ENCODE results near the gene CACNA2D1. TPM values are rescaled to one million over a fixed set of nuclear protein-coding genes. Genes with fewer than 3 reads are reported as not detected.

CACNA2D1 gene
- total RNA-seq, 3 donors from 2014 or later (not counting 1 experiment from before 2014, with no cell fraction given): not detected

GRCh38 chr7:82249979-82250378 lies 193.6 kb downstream of the CACNA2D1 start:
- Mint-ChIP-seq H3K36me3 (no peaks in the 10 kb centered on the region), H3K27ac (no peak overlapping the region), H3K27me3 (ENCODE audit: low read depth in 2 of 2) (no peaks in the 10 kb centered on the region), H3K9me3 (peaks cover 0 to 6% of the 10 kb centered on the region in 2 donors), H3K4me1 (no peaks in the 10 kb centered on the region), H3K4me3 (no peak overlapping the region)
- Histone ChIP-seq H3K36me3 (ENCODE audit: control insufficient read depth, insufficient read depth, low read length) (no peaks in the 10 kb centered on the region), H3K4me1 (ENCODE audit: control insufficient read depth, insufficient read depth, low read length) (no peaks in the 10 kb centered on the region), H3K27ac (ENCODE audit: low read length) (no peak overlapping the region), H3K4me3 (ENCODE audit: low read length) (no peak overlapping the region), H3K9me3 (ENCODE audit: control insufficient read depth, insufficient read depth, low read length) (no peaks in the 10 kb centered on the region), H3K27me3 (ENCODE audit: control insufficient read depth, insufficient read depth, low read length) (no peaks in the 10 kb centered on the region)
- no peak for DNase-seq
- 68% methylated on average over 1 of the region's 2 CpGs for WGBS (ENCODE audit: insufficient coverage)
- no peak for ATAC-seq
- intact Hi-C loops (cut with micrococcal nuclease): no loop called here
- no peak for TF ChIP-seq CTCF (IDR thresholded peaks at IDR 0.05)

- no peaks in the 10 kb centered on the region for H3K36me3 Mint-ChIP-seq
- H3K4me3 ChIP-seq (ENCODE audit: low read length): no peak overlapping the region
- no peaks in the 10 kb centered on the region for H3K4me1 Mint-ChIP-seq
- no peak overlapping the region for H3K27ac ChIP-seq (ENCODE audit: low read length)
- no peaks in the 10 kb centered on the region for H3K9me3 ChIP-seq (ENCODE audit: control insufficient read depth, insufficient read depth, low read length)
- ATAC-seq (no peak), DNase-seq (no peak)
- no peaks in the 10 kb centered on the region for H3K4me1 ChIP-seq (ENCODE audit: control insufficient read depth, insufficient read depth, low read length)
- no peak overlapping the region for H3K27ac Mint-ChIP-seq
- TF ChIP-seq CTCF (IDR thresholded peaks at IDR 0.05): no peak
- H3K27me3 Mint-ChIP-seq (ENCODE audit: low read depth in 2 of 2): no peaks in the 10 kb centered on the region
- H3K27me3 ChIP-seq (ENCODE audit: control insufficient read depth, insufficient read depth, low read length): no peaks in the 10 kb centered on the region
- 86% methylated on average over 3 of the region's 3 CpGs for WGBS (ENCODE audit: insufficient coverage)
- intact Hi-C loops (cut with micrococcal nuclease): no loop called here
- H3K9me3 Mint-ChIP-seq: peaks cover 0 to 4% of the 10 kb centered on the region in 2 donors
- no peaks in the 10 kb centered on the region for H3K36me3 ChIP-seq (ENCODE audit: control insufficient read depth, insufficient read depth, low read length)
- no peak overlapping the region for H3K4me3 Mint-ChIP-seq
Measured at GRCh38 chr7:82247814-82248433, 195.7 kb downstream of the CACNA2D1 start.

- no peaks in the 10 kb centered on the region for H3K9me3 ChIP-seq (ENCODE audit: control insufficient read depth, insufficient read depth, low read length)
- H3K4me3 ChIP-seq (ENCODE audit: low read length): no peak overlapping the region
- DNase-seq: no peak
- H3K36me3 ChIP-seq (ENCODE audit: control insufficient read depth, insufficient read depth, low read length): no peaks in the 10 kb centered on the region
- intact Hi-C loops (cut with micrococcal nuclease): no loop called here
- Mint-ChIP-seq H3K27me3 (ENCODE audit: low read depth in 2 of 2) (no peaks in the 10 kb centered on the region), H3K36me3 (no peaks in the 10 kb centered on the region), H3K27ac (no peak overlapping the region), H3K4me1 (no peaks in the 10 kb centered on the region), H3K4me3 (no peak overlapping the region), H3K9me3 (no peaks in the 10 kb centered on the region)
- 75% methylated on average over 2 of the region's 3 CpGs for whole genome bisulfite sequencing (ENCODE audit: insufficient coverage)
- H3K27ac ChIP-seq (ENCODE audit: low read length): no peak overlapping the region
- ATAC-seq: no peak
- H3K27me3 ChIP-seq (ENCODE audit: control insufficient read depth, insufficient read depth, low read length): no peaks in the 10 kb centered on the region
- no peaks in the 10 kb centered on the region for H3K4me1 ChIP-seq (ENCODE audit: control insufficient read depth, insufficient read depth, low read length)
- TF ChIP-seq CTCF (IDR thresholded peaks at IDR 0.05): no peak
Measured at GRCh38 chr7:82244947-82245517, 198.5 kb downstream of the CACNA2D1 start.

GRCh38 chr7:82241356-82241755 lies 202.2 kb downstream of the CACNA2D1 start:
- DNase-seq (no peak), ATAC-seq (no peak)
- Mint-ChIP-seq H3K9me3 (no peaks in the 10 kb centered on the region), H3K36me3 (no peaks in the 10 kb centered on the region), H3K27me3 (ENCODE audit: low read depth in 2 of 2) (no peaks in the 10 kb centered on the region), H3K4me3 (no peak overlapping the region), H3K4me1 (no peaks in the 10 kb centered on the region), H3K27ac (no peak overlapping the region)
- no peak for TF ChIP-seq CTCF (IDR thresholded peaks at IDR 0.05)
- Histone ChIP-seq H3K27me3 (ENCODE audit: control insufficient read depth, insufficient read depth, low read length) (no peaks in the 10 kb centered on the region), H3K27ac (ENCODE audit: low read length) (no peak overlapping the region), H3K36me3 (ENCODE audit: control insufficient read depth, insufficient read depth, low read length) (no peaks in the 10 kb centered on the region), H3K9me3 (ENCODE audit: control insufficient read depth, insufficient read depth, low read length) (no peaks in the 10 kb centered on the region), H3K4me1 (ENCODE audit: control insufficient read depth, insufficient read depth, low read length) (no peaks in the 10 kb centered on the region), H3K4me3 (ENCODE audit: low read length) (no peak overlapping the region)
- intact Hi-C loops (cut with micrococcal nuclease): no loop called here
